Glutamatergic neuron (in vitro differentiated cells): ENCODE measurements around the gene BTG2. TPM values are rescaled to one million over a fixed set of nuclear protein-coding genes. Genes with fewer than 3 reads are reported as not detected.

Experiments used
- DNase-seq: peaks from one replicate; pipeline ENCODE4 v3.0.0; 2022
- H3K27ac Mint-ChIP-seq: one replicate; pipeline ENCODE4 v1.8.0; 2020; ENCODE audit warnings: mild to moderate bottlenecking, mixed read lengths, inconsistent platforms; ENCODE audit not compliant: unreplicated experiment
- H3K27me3 Mint-ChIP-seq: one replicate; pipeline ENCODE4 v1.8.0; 2020; ENCODE audit warnings: mild to moderate bottlenecking, moderate library complexity, mixed read lengths, inconsistent platforms; ENCODE audit not compliant: unreplicated experiment
- H3K36me3 Mint-ChIP-seq: one replicate; pipeline ENCODE4 v1.8.0; 2020; ENCODE audit warnings: mild to moderate bottlenecking, mixed read lengths, inconsistent platforms; ENCODE audit not compliant: unreplicated experiment
- H3K4me1 Mint-ChIP-seq: one replicate; pipeline ENCODE4 v1.8.0; 2020; ENCODE audit warnings: mild to moderate bottlenecking, low read depth, mixed read lengths, inconsistent platforms; ENCODE audit not compliant: unreplicated experiment
- H3K4me3 Mint-ChIP-seq: one replicate; pipeline ENCODE4 v1.8.0; 2020; ENCODE audit warnings: mild to moderate bottlenecking, mixed read lengths, inconsistent platforms; ENCODE audit not compliant: unreplicated experiment
- H3K9me3 Mint-ChIP-seq: one replicate; pipeline ENCODE4 v1.8.0; 2020; ENCODE audit warnings: mild to moderate bottlenecking, moderate library complexity, mixed read lengths, inconsistent platforms; ENCODE audit not compliant: unreplicated experiment
- total RNA-seq: library from RNA; stranded (reverse); fragmentation: NEBNext Ultra II Directional; extraction: Animal tissue kit (Norgen Biotek cat#: 25700); gene quantifications from one replicate; pipeline ENCODE4 v1.2.1, GENCODE V29; 2021; ENCODE audit not compliant: unreplicated experiment
- TF ChIP-seq, protein P1 (sequence below): fragments of 200-600 bp; sonication (generic); IDR thresholded peaks from one replicate; pipeline ENCODE4 v1.5.0; 2021; ENCODE audit not compliant: partially characterized antibody, unreplicated experiment

BTG2 gene
- total RNA-seq, 1 donor from 2014 or later = 88.6 TPM

DNA sequence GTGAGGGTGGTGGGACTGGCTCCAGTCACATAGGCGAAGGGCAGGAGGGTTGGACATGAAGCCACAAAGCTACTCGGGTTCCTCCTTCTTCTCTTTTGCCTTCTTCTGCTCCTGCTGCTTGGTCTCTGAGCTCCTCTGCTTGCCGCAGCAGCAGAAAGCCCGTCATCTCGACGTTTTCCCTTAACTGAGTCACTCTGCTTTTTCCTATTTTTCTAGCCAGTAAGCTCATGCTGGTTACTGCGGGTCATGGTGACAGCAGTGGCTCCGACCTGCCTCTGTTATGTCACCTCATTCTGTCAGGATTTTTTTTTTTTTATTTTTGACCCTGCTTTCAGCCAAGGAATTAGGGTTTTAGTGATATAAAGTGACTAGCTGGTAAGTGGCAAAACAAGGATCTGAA, 48.2 kb downstream of the BTG2 start:
- no peaks in the 10 kb centered on the region for H3K4me1 Mint-ChIP-seq
- H3K27me3 Mint-ChIP-seq = peaks cover 1% of the 10 kb centered on the region
- TF ChIP-seq, protein P1, sequence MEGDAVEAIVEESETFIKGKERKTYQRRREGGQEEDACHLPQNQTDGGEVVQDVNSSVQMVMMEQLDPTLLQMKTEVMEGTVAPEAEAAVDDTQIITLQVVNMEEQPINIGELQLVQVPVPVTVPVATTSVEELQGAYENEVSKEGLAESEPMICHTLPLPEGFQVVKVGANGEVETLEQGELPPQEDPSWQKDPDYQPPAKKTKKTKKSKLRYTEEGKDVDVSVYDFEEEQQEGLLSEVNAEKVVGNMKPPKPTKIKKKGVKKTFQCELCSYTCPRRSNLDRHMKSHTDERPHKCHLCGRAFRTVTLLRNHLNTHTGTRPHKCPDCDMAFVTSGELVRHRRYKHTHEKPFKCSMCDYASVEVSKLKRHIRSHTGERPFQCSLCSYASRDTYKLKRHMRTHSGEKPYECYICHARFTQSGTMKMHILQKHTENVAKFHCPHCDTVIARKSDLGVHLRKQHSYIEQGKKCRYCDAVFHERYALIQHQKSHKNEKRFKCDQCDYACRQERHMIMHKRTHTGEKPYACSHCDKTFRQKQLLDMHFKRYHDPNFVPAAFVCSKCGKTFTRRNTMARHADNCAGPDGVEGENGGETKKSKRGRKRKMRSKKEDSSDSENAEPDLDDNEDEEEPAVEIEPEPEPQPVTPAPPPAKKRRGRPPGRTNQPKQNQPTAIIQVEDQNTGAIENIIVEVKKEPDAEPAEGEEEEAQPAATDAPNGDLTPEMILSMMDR = no peak
- DNase-seq = no peak
- peaks cover 3% of the 10 kb centered on the region for H3K36me3 Mint-ChIP-seq
- no peak overlapping the region for H3K4me3 Mint-ChIP-seq
- no peak overlapping the region for H3K27ac Mint-ChIP-seq
- H3K9me3 Mint-ChIP-seq = no peaks in the 10 kb centered on the region

DNA sequence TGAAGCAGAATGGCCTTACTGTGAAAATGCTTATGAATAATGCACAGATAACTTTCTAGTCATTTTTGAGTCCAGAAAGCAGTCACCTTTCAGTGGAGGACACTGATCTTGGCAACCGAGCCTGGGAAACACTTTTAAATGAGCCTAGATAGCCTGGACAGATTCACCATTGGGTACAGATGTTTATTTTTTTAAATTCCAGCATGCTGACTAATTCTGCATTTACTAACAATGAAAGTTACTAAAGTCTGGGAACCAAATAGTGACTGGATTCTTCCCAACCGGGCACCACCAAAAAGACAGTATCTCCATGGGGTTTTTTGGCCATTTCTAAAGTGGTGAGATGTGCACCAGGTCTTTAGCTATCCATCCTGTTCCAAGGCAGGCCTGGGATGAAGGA, 48.9 kb downstream of the BTG2 start:
- TF ChIP-seq, protein P1 = no peak
- no peaks in the 10 kb centered on the region for H3K27me3 Mint-ChIP-seq
- no peaks in the 10 kb centered on the region for H3K9me3 Mint-ChIP-seq
- no peak overlapping the region for H3K27ac Mint-ChIP-seq
- H3K4me1 Mint-ChIP-seq = no peaks in the 10 kb centered on the region
- H3K4me3 Mint-ChIP-seq = no peak overlapping the region
- DNase-seq = no peak
- H3K36me3 Mint-ChIP-seq = peaks cover 3% of the 10 kb centered on the region

DNA sequence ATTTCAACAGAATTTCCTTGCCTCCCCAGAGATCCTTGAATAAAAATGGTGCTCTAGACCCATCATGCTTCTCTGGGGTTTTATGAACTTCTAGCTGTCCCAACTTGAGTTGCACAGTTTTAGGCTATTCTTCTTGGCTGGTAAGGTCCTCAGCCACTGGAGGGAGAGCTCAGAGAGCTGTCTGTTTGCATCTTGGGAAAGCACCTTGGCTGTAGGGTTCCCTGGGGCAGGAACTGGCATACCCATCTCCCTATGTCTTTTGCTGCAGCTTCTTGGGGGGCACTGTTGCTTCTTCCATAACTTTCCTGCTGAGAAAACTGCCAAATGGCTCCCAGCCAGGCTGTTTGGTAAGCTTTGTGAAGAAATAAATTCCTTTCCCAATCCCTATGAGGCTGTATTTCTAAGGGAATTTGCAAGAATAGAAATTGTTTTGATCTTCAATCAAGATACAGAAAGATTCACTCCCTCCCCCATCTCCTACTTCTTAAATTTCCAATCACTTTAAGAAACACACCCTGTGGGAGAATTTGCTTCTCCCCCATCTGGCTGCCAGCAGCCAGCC, 53.8 kb downstream of the BTG2 start:
- no peak for DNase-seq
- H3K36me3 Mint-ChIP-seq = peaks cover 7% of the 10 kb centered on the region
- no peak overlapping the region for H3K27ac Mint-ChIP-seq
- TF ChIP-seq, protein P1 = no peak
- no peak overlapping the region for H3K4me3 Mint-ChIP-seq
- peaks cover 3% of the 10 kb centered on the region for H3K9me3 Mint-ChIP-seq
- H3K27me3 Mint-ChIP-seq = peaks cover 9% of the 10 kb centered on the region
- peaks cover 27% of the 10 kb centered on the region for H3K4me1 Mint-ChIP-seq

Other genes starting within 250 kb of the BTG2 start
- not detected for gene MYOG, start 219.5 kb upstream of the BTG2 start, total RNA-seq
- 1.2 TPM for gene ADORA1, start 177.8 kb upstream of the BTG2 start, total RNA-seq
- not detected for gene MYBPH, start 129.7 kb upstream of the BTG2 start, total RNA-seq
- gene CHI3L1, start 118.8 kb upstream of the BTG2 start, total RNA-seq = not detected
- gene CHIT1, start 75.8 kb upstream of the BTG2 start, total RNA-seq = 0.10 TPM
- gene FMOD, start 45.6 kb downstream of the BTG2 start, total RNA-seq = not detected
- not detected for gene PRELP, start 170.3 kb downstream of the BTG2 start, total RNA-seq
- gene OPTC, start 188.6 kb downstream of the BTG2 start, total RNA-seq = not detected